DMS114 treated with DMSO at 0.1 percent for 48 hours (cell line): ENCODE measurements around the gene CLCN1.
"Not testable (repeated sequence)": the region's sequence is repeated elsewhere in the genome, so short reads cannot be mapped to it uniquely, and the experiment has no call there.

Source experiments
- DNase-seq: peaks from one replicate; lab custom pipeline; 2025; ENCODE audit not compliant: unreplicated experiment; lab: John Stamatoyannopoulos, UW

Gene CLCN1

DNA sequence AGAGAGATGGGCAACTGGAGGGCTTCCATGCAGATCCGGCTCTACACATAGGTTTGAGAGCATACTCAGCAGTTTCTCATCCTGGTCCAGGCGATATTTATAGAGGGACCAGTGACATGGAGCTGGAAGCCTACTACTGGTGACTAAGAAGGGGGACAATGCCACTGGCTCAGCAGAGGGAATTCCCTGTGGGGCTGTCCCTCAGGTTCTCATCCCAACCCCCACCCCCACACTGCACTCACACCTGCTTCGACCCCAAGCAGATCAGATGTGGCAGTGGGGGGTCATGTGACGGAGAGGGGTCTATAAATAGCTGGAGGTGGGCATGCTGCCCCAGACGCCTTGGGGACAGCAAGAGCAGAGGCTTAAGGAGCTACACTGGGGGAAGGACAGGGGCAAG lies at the start of gene CLCN1:
TSS of gene CLCN1 (plus strand) at position 336 of the 400 bp plus-strand sequence. CDS start 102 bp downstream, outside the sequence.
- DNase-seq = no peak

DNA sequence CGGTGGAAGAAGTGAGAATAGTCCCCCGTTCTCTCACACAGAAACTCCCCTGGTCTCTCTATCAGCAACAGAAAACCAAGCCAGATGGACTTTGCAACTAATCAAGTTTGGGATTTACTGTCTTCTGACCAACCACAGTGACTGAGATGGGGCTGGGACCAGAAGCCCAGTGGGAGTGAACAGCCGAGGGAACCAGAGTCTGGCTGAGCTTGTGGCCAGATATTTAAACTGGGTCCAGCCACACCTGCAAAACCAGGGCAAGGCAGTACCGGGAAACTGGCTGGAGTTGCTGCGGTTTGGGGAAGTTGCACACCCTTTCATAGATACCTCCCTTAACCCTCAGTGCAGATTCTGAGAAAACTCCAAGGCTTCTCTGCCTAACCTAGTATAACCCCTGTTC lies 46.7 kb upstream of the CLCN1 start:
- DNase-seq = no peak

DNA sequence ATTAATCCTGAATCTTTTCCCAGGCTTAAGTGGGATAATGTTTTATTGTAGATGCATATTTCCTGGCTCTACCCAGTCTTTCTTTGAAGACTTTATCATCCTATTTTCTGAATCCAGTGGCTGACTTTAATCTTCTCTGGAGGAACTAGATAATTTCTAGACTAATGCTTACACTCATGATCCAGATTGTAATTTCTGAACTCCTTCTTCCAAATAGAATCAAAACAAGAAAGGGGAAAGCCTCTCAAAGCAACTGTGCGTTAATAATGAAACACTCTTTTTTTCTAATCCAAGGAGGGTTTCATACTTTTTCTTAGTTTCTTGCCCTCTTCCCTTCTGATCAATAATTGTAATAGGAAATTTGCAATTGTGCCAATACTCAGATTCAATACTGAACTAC lies 44.7 kb upstream of the CLCN1 start:
- no peak for DNase-seq

DNA sequence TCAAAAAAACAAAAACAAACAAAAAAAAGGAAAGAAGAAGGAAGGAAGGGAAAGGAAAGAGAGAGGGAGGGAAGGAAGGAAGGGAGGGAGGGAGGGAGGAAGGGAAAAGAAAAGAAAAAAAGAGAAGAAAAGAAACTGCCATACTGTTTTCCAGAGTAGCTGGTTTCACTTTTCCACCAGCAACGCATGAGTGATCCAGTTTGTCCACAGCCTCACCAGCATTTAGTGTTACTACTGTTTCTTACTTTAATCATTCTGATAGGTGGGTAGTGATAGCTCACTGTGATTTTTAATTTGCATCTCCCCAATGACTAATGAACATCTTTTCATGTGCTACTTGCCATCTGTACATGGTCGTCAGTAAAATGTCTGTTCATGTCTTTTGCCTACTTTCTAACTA lies 43.0 kb upstream of the CLCN1 start:
- no peak for DNase-seq

DNA sequence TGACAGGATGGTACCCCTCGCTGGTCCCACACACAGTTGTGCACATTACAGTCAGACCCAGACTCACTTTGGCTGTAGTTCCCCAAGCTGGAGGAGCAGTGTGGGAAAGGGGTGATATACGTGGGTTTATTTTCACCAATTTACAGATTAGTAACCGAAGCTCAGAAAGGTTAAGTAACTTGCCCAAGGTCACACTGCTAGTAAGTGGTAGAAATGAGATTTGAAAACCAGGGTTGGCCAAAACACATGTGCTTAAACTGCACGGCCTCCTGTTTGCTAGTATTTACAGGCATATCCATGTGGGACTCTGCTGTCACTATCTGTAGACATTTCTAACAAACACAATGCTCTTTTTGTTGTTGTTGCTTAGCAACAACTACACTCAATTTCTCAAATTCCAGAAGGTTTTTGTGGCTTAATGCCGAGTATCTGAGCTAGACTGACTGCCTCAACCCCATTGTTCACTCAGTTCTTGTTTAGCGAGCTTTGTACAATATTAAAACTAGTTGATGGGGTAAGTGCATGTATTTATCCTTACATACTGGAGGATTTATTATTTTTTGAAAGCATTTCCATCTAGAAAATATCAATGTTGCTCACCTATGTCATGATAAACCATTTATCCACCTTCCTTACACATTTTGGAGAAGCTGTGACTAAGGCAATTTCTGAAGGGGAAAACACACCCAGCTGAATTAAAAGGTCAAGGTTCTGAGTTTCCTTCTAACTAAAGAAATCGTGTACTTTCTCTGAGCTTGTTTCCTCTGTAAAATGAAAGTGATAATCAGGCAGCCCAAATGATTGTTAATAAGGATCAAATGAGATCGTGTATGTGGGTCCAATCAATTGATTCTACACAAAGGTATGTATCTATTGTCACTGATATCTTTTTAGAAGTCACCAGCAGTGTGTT lies 36.5 kb upstream of the CLCN1 start:
- DNase-seq = no peak

DNA sequence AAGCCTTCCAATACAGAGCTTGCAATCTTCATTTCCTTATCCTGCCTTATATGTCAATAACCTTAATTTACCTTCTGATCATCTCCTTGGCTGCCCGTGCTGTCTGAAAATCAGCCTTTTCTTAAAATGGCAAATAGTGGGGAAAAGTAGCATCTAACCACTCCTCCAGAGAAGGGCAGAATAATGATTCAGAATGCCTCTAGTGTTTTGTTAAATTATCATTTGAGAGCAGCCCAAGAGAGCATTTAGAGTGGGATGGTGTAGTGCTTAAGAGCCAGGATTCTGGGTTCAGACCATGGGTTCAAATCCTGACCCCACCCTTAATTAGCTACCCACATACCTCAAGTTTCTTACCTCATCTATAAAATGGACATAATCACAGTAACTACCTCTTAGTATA lies 35.8 kb upstream of the CLCN1 start:
- no peak for DNase-seq

DNA sequence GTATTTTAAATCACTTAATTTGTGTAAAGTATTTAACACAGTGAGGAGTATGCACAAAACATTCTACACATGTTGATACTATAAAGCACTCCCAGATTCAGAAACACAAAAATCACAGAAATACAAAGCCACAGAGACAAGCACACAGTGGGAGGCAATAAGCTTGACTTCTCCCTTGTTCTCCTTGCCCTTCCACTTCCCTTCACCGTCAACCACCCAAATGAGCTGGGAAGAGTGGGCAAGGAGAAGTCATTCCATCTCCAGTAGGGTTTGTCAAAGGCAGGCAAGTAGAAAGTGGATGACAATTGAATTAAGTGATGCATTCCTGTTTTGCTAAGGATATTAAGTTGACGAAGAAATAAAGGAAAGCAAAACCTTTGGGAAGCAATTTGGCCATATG lies 35.3 kb upstream of the CLCN1 start:
- no peak for DNase-seq

DNA sequence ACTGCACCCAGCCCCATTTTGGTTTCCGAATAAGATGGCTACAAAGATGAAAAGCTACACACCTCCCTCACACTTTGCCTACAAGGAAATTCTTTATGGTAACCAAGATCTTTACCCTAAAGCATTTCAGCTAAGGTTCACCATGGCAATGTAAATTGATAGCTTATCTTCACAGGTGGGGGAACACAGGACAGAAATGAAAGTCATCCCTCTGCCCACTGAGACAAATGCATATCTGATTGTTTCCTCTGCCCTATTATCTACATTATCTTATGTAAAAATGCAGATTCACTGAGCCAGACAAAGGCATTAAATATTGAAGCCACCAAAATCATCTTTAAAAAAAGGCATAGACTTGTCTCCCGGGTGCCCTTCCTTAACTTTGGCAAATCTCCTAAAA lies 34.4 kb upstream of the CLCN1 start:
- no peak for DNase-seq

DNA sequence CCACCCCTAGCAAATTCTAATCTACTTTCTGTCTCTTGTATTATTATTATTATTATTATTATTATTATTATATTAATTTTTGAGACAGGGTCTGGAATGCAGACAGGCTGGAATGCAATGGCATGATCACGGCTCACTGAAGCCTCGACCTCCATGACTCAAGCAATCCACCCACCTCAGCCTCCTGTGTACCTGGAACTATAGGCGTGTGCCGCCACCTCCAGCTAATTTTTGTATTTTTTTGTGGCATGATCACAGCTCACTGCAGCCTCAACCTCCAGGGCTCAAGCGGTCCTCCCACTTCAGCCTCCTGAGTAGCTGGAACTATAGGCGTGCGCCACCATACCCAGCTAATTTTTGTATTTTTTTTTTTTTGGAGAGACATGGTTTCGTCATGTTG lies 33.8 kb upstream of the CLCN1 start:
- DNase-seq = no peak

DNA sequence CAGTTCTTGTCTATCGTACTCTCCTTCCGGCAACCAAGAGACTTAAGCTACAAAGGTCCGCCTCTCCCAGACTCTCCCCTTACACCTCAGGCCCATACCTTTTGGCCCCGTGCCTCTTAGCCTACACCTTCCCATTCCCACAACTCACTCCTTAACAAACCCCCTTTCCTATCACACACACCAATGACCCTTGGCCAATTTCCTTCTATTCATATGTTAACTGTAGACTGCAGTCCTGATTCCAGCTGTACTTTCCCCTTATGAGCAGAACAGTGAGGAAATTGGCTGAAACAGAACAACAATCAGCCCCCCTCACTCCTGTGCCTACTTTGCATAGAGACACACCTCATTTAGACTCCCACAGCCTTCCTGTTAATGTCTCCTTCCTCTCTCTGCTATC lies 32.5 kb upstream of the CLCN1 start:
- no peak for DNase-seq

DNA sequence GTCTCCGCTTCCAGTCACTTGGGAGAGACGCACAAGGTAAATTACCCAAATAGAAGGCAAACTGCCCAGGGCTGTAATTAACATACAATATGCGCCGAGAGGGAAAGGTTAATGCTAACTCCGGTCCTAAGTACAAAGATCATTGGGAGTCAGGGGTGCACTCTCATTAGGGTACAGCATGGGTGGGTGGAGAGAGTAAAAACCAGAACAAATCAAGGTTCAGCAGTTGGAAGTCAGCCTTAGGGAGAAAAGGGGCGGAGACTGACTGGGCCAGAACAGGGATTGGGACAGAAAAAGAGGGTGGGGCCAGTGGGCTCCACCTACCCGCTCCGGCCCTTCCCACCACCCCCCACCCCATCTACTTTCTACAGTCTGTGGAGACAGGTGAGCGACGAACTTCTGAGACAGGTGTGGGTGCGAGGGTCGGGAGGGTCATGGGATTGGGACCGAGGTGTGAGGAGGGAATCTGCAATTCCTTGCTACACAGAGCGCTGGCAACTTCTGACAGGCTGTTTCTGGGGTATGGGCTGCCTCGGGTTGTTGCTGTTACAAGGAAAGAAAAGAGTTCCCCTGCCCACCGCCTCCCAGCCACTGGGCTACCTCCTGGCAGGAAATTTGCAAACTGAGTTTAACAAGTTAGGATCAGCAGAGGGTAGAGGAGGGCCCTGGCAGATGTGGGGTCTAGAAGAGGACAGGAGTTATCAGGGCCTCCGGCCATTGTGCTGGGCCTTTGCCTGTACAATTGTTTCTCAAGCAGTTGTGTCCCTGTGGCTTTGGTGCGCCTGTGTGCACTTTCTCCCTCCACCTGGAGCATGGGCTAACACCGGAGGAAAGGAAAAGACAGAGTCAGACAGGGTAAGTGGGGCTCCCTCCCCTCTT lies 31.1 kb upstream of the CLCN1 start, which contains the start of gene TMEM139:
TSS of gene TMEM139 (plus strand) at position 368 of the 879 bp plus-strand sequence. CDS start 1,000 bp downstream, outside the sequence.
- no peak for DNase-seq

DNA sequence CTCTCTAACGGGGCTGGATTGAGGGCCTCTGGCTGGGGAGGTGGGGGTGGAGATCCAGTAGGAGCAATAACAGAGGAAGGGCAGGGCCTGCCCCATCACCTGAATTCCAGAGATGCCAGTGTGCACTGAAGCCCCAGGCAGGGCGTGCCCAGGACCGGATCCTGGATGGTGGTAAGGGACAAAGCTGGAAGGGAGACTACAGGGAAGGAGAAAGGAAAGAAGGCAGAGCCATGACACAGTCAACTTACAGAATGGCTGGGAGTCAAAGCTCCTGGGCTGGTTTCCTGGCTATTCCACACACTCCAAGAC lies 30.5 kb upstream of the CLCN1 start:
- DNase-seq = no peak

DNA sequence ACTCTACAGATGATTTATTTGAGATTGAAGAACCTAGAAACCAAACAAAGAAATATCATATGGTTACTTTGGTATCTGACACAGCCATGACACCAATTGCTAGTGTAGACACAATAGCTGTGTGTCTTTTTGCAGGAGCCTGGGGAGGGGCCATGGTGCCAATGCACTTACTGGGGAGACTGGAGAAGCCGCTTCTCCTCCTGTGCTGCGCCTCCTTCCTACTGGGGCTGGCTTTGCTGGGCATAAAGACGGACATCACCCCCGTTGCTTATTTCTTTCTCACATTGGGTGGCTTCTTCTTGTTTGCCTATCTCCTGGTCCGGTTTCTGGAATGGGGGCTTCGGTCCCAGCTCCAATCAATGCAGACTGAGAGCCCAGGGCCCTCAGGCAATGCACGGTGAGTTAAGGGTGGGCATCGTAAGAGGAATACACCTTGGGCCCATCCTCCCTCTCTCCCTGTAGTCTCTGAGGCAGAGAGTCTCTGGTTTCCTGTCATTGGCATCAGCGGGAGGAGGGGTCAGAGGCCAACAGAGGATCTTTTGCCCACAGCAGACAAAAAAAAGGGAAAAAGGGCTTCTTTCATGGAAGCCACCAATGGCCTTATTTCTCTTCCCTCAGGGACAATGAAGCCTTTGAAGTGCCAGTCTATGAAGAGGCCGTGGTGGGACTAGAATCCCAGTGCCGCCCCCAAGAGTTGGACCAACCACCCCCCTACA lies 29.9 kb upstream of the CLCN1 start:
- DNase-seq = no peak

DNA sequence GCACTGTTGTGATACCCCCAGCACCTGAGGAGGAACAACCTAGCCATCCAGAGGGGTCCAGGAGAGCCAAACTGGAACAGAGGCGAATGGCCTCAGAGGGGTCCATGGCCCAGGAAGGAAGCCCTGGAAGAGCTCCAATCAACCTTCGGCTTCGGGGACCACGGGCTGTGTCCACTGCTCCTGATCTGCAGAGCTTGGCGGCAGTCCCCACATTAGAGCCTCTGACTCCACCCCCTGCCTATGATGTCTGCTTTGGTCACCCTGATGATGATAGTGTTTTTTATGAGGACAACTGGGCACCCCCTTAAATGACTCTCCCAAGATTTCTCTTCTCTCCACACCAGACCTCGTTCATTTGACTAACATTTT lies 29.4 kb upstream of the CLCN1 start:
- DNase-seq = no peak

DNA sequence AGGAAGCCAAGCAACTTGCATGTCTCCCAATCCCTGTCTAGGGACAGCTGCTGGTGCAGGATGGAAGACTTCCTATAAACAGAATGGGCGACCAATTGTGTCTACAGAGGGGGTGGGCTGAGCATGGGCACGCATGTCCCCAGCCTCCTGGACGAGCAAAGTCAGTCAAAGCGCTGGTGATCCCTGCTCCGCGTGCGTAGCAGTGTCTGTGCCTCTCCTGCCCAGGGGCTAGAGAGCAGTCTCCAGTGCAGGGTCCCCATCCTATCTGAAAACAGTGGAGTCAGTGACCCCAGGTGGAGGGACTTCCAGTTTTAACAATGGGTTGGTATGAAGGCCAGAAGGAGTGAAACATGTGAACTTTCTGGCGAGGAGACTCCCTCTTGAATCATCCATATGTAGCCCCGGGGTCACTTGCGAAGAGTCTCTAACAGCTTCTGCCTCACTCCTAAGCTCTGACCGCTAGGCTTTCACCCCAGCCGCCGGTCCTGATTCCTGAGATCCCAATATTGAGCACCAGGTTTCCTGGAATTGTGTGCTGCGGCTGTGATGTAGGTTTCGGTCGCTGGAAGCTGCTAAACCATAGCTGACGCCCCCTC lies 28.5 kb upstream of the CLCN1 start:
- no peak for DNase-seq

DNA sequence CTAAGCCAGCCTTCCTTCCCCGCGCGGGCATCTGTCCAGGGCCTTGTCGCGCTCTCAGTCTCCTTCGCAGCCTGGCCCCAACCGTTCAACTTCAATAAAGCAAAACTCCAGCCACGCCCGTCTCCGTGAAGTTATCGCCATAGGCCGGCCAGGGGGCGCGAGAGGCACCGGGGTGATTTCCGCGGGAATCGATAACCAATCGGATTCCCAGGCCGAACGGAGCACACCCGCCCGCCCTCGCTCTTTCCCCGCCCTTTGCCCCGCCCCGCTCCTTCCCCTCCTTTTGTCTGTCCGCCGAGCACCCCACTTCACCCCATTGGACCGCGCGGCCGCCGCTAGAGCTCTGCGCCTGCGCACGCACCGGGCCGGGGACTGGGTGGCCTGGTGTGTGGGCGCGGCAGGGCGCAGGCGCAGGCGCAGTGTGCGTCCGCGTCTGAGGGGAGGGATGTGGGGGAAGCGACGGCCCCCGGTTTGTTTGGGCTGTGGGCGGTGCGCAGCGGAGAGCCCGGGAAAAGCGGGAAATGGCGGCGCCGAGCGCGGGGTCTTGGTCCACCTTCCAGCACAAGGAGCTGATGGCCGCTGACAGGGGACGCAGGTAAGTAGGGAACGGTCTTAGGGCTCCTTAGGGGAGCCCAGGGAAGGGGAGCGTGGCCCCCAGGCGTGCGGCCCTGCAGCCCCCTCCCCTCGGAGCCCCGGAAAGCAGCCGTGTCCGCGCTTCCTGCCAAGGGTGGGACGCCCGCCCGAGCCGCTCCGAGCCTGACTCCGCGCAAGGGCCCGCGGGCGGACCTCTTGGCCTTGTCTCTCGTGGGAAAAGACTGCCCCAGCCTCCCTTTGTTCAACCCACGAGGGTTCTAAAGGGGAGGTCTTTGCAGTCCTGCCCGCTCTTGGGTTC lies 27.7 kb upstream of the CLCN1 start, which contains the start of gene CASP2:
TSS of gene CASP2 (plus strand) at position 417 of the 892 bp plus-strand sequence. CDS start at position 522, 105 bp downstream.
- peak; percentile 88 for DNase-seq

DNA sequence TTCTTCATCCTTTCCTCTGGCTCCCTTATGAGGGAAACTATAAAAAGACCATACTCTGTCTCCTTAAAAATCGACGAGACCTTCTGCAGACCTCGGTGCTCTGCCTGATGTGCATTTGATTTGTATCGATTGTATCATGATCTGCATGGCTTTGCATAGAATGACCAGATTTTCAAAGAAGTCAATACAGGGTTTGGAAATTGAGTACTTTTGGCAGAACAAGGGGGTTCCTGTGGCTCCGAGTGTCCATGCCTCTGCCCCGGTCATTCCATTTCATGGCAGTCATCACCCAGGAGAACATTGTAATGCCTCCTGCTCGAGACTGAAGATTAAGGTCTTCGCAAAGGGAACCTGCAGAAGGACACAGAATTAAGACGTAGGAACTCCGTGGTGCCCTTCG lies 27.1 kb upstream of the CLCN1 start:
- DNase-seq = no peak

DNA sequence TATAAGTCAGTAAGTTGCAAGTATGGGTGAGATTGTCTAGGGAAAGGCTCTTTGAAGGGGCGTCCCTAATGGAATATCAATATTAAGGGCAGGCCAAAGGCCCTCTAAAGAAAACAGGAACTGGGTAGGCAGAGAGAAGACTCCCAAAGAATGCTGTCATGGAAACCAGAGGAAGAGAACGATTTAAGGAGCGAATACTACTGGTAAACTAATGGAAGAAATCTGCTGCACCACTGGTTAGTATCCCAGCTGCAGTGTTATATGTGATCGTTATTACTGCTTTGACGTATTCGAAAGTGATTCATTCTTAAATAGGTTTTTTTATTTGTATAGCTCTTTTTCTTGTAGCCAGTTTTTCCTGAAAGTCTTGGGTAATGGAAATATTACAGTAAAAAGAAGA lies 26.5 kb upstream of the CLCN1 start:
- DNase-seq = no peak

DNA sequence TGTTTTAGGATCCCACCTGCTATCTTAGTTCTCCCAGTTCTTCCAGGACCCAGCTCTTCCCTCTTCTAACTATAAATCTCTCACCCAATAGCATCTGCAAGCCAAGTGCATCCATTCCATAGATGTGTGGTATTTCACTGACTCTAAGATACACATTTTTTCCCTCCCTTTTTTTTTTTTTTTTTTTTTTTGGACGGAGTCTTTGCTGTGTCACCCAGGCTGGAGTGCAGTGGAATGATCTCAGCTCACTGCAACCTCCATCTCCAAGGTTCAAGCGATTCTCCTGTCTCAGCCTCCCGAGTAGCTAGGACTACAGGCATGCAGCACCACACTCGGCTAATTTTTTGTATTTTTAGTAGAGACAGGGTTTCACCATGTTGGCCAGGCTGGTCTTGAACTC lies 26.0 kb upstream of the CLCN1 start:
- DNase-seq = not testable (repeated sequence)

DNA sequence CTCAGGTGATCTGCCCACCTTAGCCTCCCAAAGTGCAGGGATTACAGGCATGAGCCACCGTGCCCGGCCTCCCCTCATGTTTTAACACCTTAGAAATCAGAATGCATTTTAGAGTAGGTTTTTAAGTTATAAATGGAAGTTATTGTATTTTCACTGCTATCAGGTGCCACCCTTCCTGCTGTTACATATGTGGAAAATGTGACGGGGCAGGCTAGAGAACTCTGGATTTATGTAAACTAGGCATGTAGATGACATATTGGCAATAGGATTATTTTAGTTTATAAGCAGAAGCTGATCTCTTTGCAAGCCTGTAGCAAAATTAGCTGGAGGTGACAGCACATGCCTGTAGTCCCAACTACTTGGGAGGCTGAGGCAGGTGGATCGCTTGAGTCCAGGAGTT lies 25.6 kb upstream of the CLCN1 start:
- DNase-seq = no peak
